ENCODE results near the gene ASCL4.

Gene ASCL4

DNA sequence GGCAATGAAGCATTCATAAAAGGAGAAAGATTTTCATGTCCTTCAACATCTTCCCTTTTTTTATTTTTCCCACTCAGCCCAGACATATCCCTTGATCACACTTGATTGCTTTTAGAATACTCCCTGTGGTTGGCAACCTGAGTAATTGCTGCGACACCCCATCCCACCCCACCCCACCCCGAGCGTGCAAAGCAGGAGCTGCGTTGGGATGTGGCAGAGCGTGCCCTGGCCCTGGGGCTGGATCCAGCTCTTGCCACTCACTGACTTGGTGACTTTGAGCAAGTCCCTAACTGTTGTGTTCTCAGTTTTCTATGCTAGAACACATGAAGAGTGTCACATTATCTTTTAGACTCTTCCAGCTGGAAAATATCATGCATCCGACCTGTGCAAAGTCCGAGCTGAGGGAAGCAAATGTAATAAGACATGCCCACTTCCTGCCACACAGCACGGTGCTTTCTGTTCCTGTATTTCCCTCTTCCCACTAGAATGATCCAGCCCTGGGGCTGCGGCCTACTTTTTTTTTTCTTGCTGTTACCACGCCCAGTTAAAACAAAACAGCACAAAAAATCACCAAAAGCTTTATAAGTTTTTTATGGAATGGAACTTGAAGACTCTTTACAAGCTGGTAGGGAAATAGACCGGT is 4.0 kb downstream of the ASCL4 start:
- DNase-seq (ENCODE audit: low read depth in 2 of 2, low spot score in 1 of 2), result no peak

DNA sequence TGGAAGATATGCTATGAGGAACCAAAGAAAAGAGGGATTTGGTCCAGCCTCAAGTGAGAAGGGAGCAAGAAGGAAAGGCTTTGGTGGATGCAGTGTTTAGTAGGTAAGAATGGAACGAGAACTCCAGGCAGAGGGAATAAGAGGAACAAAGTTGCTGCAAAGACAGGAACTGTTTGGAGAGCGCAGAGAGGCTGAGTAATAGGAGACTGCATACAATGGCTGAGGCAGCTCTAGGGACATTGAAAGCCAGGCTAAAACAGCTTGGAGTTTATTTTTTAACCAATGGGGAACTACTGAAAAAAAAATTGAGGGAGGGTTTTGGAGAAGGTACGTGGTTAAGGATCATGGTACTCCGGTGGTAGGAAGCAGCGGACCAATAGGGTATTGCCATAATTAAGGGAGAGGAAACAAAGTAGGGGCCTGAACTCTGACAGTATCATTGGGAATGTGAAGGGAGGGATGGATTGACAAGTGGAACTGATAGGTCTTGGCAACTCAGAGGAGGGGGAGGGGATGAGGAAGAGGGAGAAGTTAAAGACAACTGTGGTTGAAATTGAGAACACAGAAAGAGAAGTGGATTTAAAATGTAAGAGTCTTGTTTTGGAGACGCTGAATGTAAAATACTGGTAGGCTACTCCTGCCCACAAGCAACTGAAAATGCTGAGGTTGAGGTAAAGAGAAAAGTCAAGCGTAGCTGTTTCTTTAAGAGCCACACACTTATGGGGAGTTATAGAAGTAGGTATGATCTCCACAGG is 4.8 kb downstream of the ASCL4 start:
- DNase-seq (ENCODE audit: low read depth in 2 of 2, low spot score in 1 of 2), result no peak

DNA sequence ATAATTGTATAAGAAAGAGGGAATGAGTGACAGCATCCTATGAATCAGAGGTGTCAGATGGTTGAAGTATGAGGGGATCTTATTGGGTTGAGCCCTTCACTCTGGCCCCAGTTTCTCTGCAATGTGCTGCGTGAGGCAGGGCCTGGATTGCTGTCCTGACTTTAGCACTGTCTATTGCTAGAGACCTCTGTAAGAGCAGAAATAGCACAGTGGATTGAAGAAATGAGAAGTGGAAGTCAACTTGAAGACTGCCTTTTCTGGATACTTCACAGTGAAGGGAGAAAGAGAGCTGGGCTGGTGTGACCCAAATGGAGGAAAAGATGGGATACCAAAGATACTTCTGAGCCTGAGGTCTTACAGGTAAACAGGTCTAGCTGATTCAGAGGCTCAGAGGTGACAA is 5.8 kb downstream of the ASCL4 start:
- no peak for DNase-seq (ENCODE audit: low read depth in 2 of 2, low spot score in 1 of 2)

DNA sequence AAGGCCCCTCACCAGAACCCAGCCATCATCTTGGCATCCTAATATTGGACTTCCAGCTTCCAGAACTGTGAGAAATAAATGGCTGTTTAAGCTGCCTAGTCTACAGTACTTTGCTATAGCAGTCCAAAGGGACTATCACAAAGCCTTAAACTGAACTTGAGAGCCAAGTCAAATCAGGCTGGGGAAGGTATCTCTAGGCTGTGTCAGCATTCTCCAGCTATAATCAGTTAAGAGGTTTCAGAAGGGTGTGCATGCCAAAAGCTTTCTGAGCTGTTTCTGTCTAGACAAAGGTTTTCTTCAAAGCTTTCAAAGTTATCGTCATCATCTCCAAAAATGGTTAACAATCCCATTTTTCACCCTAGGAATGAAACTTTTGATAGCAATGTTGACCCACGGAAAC is 7.6 kb downstream of the ASCL4 start:
- DNase-seq (ENCODE audit: low read depth in 2 of 2, low spot score in 1 of 2), result no peak

DNA sequence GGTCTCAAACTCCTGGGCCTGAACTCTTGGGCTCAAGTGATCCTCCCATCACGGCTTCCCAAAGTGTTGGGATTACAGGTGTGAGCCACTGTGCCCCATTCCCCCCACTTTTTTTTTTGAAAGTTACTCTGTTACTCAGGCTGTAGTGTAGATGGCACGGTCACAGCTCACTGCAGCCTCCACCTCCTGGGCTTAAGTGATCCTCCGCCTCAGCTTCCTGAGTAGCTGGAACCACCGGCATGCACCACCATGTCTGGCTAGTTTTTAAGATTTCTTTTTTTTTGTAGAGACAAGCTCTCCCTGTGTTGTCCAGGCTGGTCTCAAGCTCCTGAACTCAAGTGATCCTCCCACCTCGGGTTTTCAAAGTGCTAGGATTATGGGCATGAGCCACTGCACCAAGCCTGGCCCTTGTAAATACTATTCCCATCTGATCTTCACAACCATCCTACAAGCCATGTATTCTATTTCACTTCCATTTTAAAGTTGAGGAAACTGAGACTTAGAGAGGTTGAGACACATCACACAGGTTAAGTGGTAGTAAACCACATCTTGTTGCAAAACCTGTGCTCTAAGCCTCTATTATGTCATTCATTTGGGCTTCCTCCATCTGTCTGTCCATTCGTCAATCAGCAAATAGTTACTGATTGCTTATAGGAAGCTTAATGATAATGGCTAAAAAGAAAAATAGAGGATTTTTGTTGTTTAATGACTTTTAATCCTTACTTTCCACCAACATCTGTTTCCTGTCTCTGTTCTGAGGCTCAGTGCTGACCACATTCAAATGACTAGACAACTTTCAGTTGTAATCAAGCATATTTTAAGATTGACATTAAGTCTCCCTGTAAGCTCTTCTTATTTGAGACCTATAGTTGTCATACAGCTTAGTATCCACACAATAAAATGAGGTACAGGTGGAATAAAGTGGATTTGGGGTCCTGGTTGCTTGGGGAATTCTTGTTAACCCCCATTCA is 9.2 kb downstream of the ASCL4 start:
- DNase-seq (ENCODE audit: low read depth in 2 of 2, low spot score in 1 of 2), result no peak

DNA sequence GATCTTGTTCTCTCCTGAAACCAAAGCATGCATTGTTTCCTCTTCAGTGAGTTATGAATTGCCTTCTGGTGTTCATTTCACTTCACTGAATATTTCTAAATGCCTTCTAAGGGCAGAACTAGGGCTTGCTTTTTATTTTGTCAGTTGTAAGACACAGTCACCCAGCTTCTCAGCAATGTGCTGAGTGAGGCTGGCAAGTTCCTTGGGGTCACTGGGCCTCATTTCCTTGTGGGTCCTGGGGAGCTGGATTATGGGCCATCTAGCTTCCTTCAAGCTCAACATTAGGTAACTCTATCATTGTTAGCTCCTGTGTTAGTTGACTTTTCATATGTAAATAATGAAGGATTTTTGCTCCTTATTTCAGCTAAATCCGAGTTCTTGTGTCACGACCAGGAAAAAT is 13.8 kb downstream of the ASCL4 start:
- DNase-seq (ENCODE audit: low read depth in 2 of 2, low spot score in 1 of 2), result no peak

DNA sequence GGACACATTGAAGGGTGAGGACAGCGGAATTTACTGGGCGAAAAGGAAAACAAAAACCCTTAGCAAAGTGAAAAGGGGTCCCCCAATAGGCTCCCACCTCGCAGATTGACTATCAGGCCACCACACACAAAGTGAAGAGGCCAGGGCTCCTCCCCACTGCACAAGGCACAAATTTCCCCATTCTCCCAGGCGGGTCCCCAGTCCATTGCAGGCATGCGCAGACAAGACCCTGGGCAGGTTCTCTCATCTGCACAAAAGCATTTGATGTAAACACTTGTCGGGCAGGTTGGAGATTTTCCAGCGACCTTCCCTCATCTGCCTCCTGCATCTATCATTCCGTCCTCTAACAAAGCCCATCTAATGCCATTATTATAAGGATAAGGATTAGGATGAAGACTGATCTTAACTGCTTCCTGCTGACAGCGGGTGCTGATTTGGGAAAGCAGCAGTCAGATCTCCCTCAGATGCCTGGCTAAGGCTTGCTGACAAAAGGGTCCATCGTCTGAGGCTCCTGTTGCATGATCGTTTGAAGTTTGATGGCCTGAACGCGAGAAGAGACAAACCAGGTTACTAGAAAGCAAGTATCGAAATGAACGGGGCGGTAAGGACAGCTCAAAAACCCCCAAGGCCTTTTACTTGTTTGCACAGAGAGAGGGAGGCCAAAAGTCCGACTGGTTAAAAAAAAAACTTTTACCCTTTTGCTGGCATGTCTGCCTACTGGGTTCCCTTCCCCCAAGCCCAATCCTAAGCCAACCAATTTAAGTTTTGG is 14.4 kb downstream of the ASCL4 start:
- DNase-seq (ENCODE audit: low read depth in 2 of 2, low spot score in 1 of 2), result no peak

DNA sequence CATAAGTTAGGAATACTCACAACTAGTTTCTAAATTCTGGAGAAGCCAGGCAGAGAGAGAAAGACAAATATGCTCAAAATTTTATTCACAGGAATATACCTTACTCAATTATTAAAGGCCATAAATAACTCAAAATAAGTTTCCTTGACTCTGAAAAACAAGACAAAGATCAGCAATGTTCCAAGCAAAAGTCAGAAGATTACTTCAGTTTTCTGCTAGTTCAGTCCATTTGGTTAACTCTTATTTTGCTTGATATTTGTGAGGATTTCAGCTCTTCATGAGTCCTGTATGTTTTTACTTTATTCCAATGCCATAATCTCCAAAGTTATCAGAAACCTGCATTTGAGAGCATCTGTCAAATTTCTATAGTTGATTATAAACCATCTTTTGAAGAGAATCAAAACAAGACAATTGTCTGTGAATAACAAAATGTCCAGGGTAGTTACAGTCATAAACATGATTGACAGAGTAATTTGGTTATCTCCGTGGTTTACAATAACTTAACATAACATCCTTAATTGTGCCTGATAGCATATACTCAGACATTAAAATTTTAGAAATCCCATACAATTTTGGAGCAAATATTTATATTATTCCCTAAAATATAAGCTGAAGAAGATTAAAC is 17.1 kb downstream of the ASCL4 start:
- no peak for DNase-seq (ENCODE audit: low read depth in 2 of 2, low spot score in 1 of 2)

DNA sequence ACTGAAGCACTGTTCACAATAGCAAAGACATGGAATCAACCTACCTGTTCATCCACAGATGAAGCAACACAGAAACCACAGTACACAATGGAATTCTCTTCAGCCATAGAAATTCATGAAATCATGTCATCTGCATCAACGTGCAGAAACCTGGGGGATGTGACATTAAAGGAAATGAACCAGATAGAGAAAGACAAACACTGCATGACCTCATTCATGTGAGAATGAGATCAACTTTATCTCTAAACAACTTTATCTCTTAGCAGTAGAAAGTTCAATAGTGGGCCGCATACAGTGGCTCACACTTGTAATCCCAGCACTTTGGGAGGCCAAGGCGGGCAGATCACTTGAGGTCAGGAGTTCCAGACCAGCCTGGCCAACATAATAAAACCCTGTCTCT is 19.9 kb downstream of the ASCL4 start:
- no peak for DNase-seq (ENCODE audit: low read depth in 2 of 2, low spot score in 1 of 2)

DNA sequence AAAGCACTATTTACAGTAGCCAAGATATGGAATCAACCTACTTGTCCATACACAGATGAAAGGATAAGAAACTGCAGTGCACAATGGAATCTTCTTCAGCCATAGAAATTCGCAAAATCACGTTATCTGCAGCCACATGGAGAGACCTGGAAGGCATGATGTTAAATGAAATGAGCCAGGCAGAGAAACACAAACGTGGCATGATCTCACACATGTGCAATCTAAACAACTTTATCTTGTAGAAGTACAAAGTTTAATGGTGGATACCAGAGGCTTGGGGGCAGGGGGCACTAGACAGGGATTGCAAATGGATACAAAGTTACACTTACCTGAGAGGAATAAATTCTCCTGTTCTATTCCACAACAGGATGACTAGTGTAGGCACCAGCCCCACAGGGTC is 24.1 kb downstream of the ASCL4 start:
- DNase-seq (ENCODE audit: low read depth in 2 of 2, low spot score in 1 of 2), result no peak

DNA sequence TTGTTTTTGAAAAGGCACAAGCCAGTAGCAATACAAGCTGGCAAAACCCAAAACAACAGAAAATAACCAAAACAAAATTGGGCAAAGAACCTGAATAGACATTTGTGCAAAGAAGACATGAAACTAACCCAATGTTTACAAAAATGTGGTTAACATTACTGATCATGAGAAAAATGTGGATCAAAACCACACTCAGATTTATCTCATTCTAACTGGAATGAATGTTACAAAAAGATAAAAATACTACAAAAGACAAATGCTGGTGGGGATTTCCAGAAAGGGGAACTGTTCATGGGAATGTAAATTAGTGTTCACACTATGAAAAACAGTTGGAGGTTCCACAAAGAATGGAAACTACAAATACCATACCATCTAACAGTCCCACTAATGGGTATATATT is 26.6 kb downstream of the ASCL4 start:
- DNase-seq (ENCODE audit: low read depth in 2 of 2, low spot score in 1 of 2), result no peak

DNA sequence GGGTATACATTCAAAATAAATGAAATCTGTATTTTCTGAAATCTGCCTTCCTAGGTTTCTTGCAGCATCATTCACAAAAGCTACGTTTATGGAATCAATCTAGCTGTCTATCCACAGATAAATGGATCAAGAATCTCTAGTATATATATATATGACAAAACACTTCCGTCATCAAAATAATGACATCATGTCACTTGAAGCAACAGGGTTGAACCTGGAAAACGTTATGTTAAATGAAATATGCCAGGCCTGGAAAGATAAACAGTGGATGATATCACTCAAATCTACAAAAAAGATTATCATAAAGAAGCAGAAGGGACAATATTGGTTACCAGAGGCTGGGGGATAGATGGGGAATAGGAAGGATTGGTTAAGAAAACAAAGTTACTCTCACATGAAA is 28.6 kb downstream of the ASCL4 start:
- DNase-seq (ENCODE audit: low read depth in 2 of 2, low spot score in 1 of 2), result no peak

DNA sequence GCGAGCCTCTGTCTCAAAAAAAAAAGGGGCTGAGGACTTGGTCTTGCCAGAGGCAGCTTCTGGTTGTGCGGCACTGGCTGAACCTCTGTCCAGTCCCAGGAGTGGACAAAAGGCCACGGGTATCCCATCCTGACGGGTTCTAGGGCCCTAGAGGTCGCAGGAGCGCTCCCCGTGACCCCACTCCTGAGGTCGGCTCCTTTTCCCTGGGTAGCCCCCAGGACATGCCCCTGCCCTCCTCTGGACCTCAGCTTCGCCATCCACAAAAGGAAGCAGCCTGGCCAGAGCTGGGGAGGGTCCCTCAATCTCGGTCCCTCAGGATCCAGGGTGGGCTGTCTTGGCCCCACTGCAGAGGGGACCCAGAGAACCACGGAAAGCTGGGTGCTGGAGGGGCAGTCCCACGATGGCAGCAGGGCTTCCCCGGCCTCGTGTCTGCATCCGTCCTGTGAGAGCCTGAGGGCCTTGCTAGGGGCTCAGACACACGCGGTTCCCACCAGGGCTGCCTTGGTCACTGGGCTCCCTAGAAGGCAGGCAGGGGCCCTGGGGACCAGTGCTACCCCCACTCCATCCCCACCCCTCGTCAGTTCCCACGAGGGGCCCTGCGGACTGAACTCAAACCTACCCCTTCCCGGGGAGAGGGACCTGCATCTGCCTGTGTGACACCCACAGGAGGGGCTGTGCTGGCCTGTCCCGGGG is 31.1 kb downstream of the ASCL4 start:
- no peak for DNase-seq (ENCODE audit: low read depth in 2 of 2, low spot score in 1 of 2)

DNA sequence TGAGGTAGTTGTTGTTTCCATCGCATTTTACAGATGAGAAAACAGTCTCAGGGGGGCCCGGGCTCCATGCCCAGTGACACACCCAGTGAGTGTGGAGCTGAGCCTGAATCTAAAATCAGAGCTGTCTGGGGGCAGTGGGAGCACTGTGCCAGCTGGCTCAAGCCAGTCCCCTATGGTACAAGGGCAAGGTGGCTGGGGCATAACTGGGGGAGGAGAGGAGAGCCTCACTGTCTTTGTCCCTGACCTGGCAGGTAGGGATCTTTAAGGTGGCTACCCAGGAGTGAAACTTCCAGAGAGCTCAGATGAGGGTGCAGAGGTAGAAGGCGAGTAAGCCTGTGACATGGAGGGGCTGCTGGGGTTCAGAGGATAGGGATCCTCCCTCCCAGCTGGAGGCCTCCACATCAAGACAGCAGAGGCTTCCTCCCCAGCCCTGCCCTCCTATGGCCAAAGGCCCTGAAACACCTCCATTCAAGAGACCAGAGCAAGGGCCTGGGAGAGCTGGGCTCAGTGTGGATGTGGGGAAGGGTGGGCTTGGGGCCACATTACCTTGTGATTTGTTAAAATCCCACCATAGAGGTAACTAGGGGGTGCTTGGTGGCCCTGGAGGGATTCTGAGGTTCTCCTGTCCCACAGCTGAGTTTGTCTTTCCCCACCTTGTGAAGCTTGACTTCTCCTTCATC is 33.1 kb downstream of the ASCL4 start:
- DNase-seq (ENCODE audit: low read depth in 2 of 2, low spot score in 1 of 2), result no peak

DNA sequence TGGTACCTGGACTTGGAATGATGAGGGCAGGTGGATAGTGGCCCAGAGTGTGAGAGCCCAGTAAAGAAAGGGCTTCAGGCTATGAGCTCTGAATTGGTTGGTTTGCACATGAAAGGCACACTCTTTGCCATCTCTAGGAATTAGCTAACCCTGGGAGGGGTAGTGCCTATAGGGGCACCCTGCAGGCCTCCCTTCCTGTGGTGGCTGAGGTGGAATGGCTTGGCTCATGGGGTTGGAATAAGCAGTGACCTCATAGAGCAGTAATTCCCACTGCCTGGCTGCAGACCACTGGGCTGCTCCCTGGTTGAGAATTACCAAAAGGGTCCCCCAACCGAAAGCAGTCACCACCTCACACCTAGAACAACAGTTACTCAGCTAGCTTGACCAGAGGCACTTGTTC is 42.7 kb downstream of the ASCL4 start:
- DNase-seq (ENCODE audit: low read depth in 2 of 2, low spot score in 1 of 2), result no peak

DNA sequence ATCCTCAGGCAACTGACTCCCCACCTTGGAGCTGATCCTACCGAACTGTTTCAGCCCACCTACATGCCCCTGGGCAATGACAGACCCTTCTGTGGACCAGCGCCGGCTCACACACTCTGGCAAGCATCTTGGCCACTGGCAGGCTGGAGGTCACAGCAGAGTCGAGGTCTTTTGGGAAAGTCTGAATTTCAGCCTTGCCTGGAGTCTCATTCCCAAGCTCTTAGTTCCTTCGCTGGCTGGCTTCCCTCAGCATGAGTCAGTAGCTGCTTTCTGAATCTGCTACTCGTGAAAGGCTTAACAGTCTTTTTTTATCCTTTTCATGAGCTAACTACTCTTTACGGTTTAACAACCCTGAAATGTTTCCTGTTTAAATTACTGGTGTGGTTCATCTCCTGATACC is 44.5 kb downstream of the ASCL4 start:
- DNase-seq (ENCODE audit: low read depth in 2 of 2, low spot score in 1 of 2), result no peak

DNA sequence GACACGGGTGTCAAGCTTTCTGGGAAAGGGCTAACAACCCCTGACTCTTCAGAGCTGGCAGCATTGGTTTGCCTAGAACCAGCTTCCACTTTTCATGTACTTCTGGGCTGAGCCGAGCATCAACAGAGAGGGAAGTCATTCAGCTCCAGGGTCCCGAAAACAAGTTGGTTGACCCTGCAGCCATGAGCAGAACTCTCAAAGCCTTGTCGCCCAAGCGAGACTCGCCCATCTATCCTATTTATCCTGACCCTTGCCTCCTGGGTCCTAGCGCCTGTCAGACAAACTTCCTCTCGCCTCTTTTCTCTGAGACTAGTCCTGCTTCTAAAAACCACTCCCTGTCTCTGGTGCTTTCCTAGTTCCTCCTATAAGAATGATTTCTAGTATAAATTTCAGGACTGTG is 47.9 kb downstream of the ASCL4 start:
- no peak for DNase-seq (ENCODE audit: low read depth in 2 of 2, low spot score in 1 of 2)
